H9 (cell line): ENCODE measurements around the gene ZFP69B. TPM values are rescaled to one million over a fixed set of nuclear protein-coding genes. Genes with fewer than 3 reads are reported as not detected.

Experiments
- DNase-seq: peaks from one replicate; pipeline ENCODE4 v3.0.0-alpha.2; 2017
- H2AFZ ChIP-seq: one replicate; pipeline ENCODE4 v1.6.1; 2013; ENCODE audit warnings: mild to moderate bottlenecking, low read length, control low read depth, moderate library complexity
- H2AK5ac ChIP-seq: 2 replicates; pipeline ENCODE4 v1.6.1; 2013; ENCODE audit warnings: low read length, control low read depth, mixed read lengths; ENCODE audit not compliant: insufficient read length
- H2BK120ac ChIP-seq: one replicate; pipeline ENCODE4 v1.6.1; 2013; ENCODE audit warnings: low read depth, mild to moderate bottlenecking, low read length, control low read depth, inconsistent platforms; ENCODE audit not compliant: poor library complexity, severe bottlenecking
- H2BK12ac ChIP-seq: 2 replicates; pipeline ENCODE4 v1.6.1; 2013; ENCODE audit warnings: low read length, control low read depth, mixed read lengths, low read depth; ENCODE audit not compliant: insufficient read length
- H2BK15ac ChIP-seq: 2 replicates; pipeline ENCODE4 v1.6.1; 2013; ENCODE audit warnings: low read depth, low read length, control low read depth
- H2BK20ac ChIP-seq: one replicate; pipeline ENCODE4 v1.6.1; 2013; ENCODE audit warnings: low read depth, mild to moderate bottlenecking, low read length, control low read depth, inconsistent platforms; ENCODE audit not compliant: poor library complexity, severe bottlenecking
- H2BK5ac ChIP-seq: 2 replicates; pipeline ENCODE4 v1.6.1; 2013; ENCODE audit warnings: low read length, control low read depth, mixed read lengths; ENCODE audit not compliant: insufficient read length
- H3K14ac ChIP-seq: 2 replicates; pipeline ENCODE4 v1.6.1; 2013; ENCODE audit warnings: low read length, control low read depth; ENCODE audit not compliant: insufficient read depth
- H3K18ac ChIP-seq: 2 replicates; pipeline ENCODE4 v1.6.1; 2013; ENCODE audit warnings: low read depth, mild to moderate bottlenecking, mixed read lengths, low read length, control low read depth; ENCODE audit not compliant: insufficient read length
- H3K23ac ChIP-seq: 2 replicates; pipeline ENCODE4 v1.6.1; 2013; ENCODE audit warnings: low read length, control low read depth, mixed read lengths, low read depth; ENCODE audit not compliant: insufficient read length
- H3K23me2 ChIP-seq: 2 replicates; pipeline ENCODE4 v1.6.1; 2013; ENCODE audit warnings: low read depth, mild to moderate bottlenecking, mixed read lengths, low read length, control low read depth; ENCODE audit not compliant: insufficient read length, poor library complexity, severe bottlenecking
- H3K27ac ChIP-seq: 2 replicates; pipeline ENCODE4 v1.5.1; 2013; ENCODE audit warnings: low read length, control low read depth, mixed read lengths, low read depth; ENCODE audit not compliant: insufficient read length
- H3K27me3 ChIP-seq: 2 replicates; pipeline ENCODE4 v1.6.1; 2013; ENCODE audit warnings: low read length, control low read depth, inconsistent platforms; ENCODE audit not compliant: insufficient read depth
- H3K4ac ChIP-seq: 2 replicates; pipeline ENCODE4 v1.6.1; 2013; ENCODE audit warnings: low read depth, mild to moderate bottlenecking, control low read depth, inconsistent platforms, low read length, moderate library complexity
- H3K4me1 ChIP-seq: 2 replicates; pipeline ENCODE4 v1.6.1; 2013; ENCODE audit warnings: low read length, control low read depth, inconsistent platforms; ENCODE audit not compliant: insufficient read depth
- H3K4me2 ChIP-seq: 2 replicates; pipeline ENCODE4 v1.6.1; 2013; ENCODE audit warnings: low read length, control low read depth, mixed read lengths; ENCODE audit not compliant: insufficient read length, insufficient read depth
- H3K56ac ChIP-seq: 2 replicates; pipeline ENCODE4 v1.6.1; 2013; ENCODE audit warnings: low read depth, mild to moderate bottlenecking, mixed read lengths, low read length, control low read depth; ENCODE audit not compliant: insufficient read length
- H3K79me1 ChIP-seq: 2 replicates; pipeline ENCODE4 v1.6.1; 2013; ENCODE audit warnings: low read depth, mild to moderate bottlenecking, moderate library complexity, low read length, control low read depth, inconsistent platforms; ENCODE audit not compliant: insufficient read depth, poor library complexity, severe bottlenecking
- H3K79me2 ChIP-seq: 2 replicates; pipeline ENCODE4 v1.6.1; 2013; ENCODE audit warnings: low read length, control low read depth, inconsistent platforms; ENCODE audit not compliant: insufficient read depth
- H3K9ac ChIP-seq: 2 replicates; pipeline ENCODE4 v1.6.1; 2013; ENCODE audit warnings: low read length, control low read depth, mixed read lengths; ENCODE audit not compliant: insufficient read length; ENCODE audit errors: extremely low read depth
- H3K9me3 ChIP-seq: one replicate; pipeline ENCODE4 v1.6.1; 2013; ENCODE audit warnings: low read depth, low read length, inconsistent platforms; ENCODE audit not compliant: control insufficient read depth
- H3T11ph ChIP-seq: one replicate; pipeline ENCODE4 v1.6.1; 2013; ENCODE audit warnings: mild to moderate bottlenecking, low read length, control low read depth, inconsistent platforms
- H4K20me1 ChIP-seq: one replicate; pipeline ENCODE4 v1.6.1; 2013; ENCODE audit not compliant: control insufficient read depth, insufficient read length, insufficient read depth
- H4K5ac ChIP-seq: 2 replicates; pipeline ENCODE4 v1.6.1; 2013; ENCODE audit warnings: low read depth, mild to moderate bottlenecking, mixed read lengths, low read length, control low read depth; ENCODE audit not compliant: insufficient read length
- H4K8ac ChIP-seq: replicated peaks from 2 replicates; pipeline ENCODE4 v1.6.1; 2013; ENCODE audit warnings: low read length, control low read depth, mixed read lengths, low read depth; ENCODE audit not compliant: insufficient read length
- H4K91ac ChIP-seq: 2 replicates; pipeline ENCODE4 v1.6.1; 2013; ENCODE audit warnings: low read depth, mild to moderate bottlenecking, moderate library complexity, mixed read lengths, low read length, control low read depth; ENCODE audit not compliant: insufficient read length
- H3K27ac Mint-ChIP-seq, 3 experiments: 2 replicates in 2 of 3; 3 replicates in 1 of 3; pipeline ENCODE4 v1.8.0; 2020 to 2021; ENCODE audit warnings: mixed read lengths in 3 of 3, mild to moderate bottlenecking in 1 of 3, moderate library complexity in 1 of 3
- H3K27me3 Mint-ChIP-seq: 2 replicates; pipeline ENCODE4 v1.8.0; 2021; ENCODE audit warnings: low read depth, mild to moderate bottlenecking, moderate library complexity, mixed read lengths
- H3K36me3 Mint-ChIP-seq, 3 experiments: 2 replicates in 2 of 3; 3 replicates in 1 of 3; pipeline ENCODE4 v1.8.0; 2020 to 2021; ENCODE audit warnings: low read depth in 3 of 3, mixed read lengths in 3 of 3; ENCODE audit not compliant: insufficient read depth in 1 of 3
- H3K4me1 Mint-ChIP-seq, 2 experiments: 2 replicates each; pipeline ENCODE4 v1.8.0; 2020; ENCODE audit warnings: mixed read lengths in 2 of 2
- H3K4me3 Mint-ChIP-seq, 2 experiments: 2 replicates in 1 of 2; 3 replicates in 1 of 2; pipeline ENCODE4 v1.8.0; 2020 to 2021; ENCODE audit warnings: mild to moderate bottlenecking in 2 of 2, mixed read lengths in 2 of 2, moderate library complexity in 1 of 2
- H3K9me3 Mint-ChIP-seq, 2 experiments: 2 replicates in 1 of 2; 3 replicates in 1 of 2; pipeline ENCODE4 v1.8.0; 2020; ENCODE audit warnings: mild to moderate bottlenecking in 2 of 2, mixed read lengths in 2 of 2, moderate library complexity in 1 of 2
- WGBS: extraction: QIAGEN DNeasy Blood & Tissue Kit; methylation state at CpG from one replicate; pipeline ENCODE4 v1.1.7; 2013; ENCODE audit warnings: missing lambda C conversion rate, low lambda C conversion rate, mixed read lengths; ENCODE audit not compliant: insufficient read length; ENCODE audit errors: extremely low coverage; 5-methylcytosine and 5-hydroxymethylcytosine counted together
- total RNA-seq: library from RNA; stranded (reverse); gene quantifications from 2 replicates; pipeline ENCODE4 v1.2.1, GENCODE V29; 2021
- TF ChIP-seq, protein P1 (sequence below): fragments of 200-600 bp; sonication (generic); conservative IDR thresholded peaks from 3 replicates; pipeline ENCODE4 v1.8.0; 2021; ENCODE audit warnings: antibody characterized with exemption, mild to moderate bottlenecking

ZFP69B gene
- total RNA-seq, 1 experiment from 2014 or later, result 16.2 TPM

DNA sequence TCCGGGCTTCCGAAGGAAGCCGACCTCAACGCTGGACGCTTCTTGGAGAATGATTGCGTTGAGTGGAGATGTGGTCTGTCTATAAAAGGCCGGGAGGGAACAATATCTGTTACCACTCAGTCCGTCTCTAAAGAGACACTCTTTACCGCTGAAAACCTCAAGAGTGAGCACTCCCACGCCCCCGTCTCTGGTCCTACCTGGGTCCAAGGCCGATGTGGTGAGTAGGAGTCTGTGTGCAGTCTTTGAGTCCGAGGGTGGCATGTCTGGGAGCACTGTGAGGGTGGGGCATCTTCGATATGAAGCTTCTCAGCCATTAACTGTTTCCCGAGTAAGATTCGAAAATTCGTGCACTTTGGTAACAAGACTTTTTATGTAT is 27.4 kb downstream of the ZFP69B start:
- Histone ChIP-seq H3K4ac (no peak overlapping the region), H3K23me2 (peaks cover 4% of the 10 kb centered on the region), H3K56ac (no peak overlapping the region), H2BK15ac (no peak overlapping the region), H3K4me2 (peak overlapping the region; percentile 86), H3K23ac (no peak overlapping the region), H3K9me3 (peaks cover 6% of the 10 kb centered on the region), H3K18ac (no peak overlapping the region), H4K20me1 (no peaks in the 10 kb centered on the region), H3K4me1 (no peaks in the 10 kb centered on the region), H4K8ac (no peak overlapping the region), H4K91ac (no peak overlapping the region), H2BK12ac (no peak overlapping the region), H3K14ac (no peak overlapping the region), H3K79me1 (no peaks in the 10 kb centered on the region), H3K27me3 (no peaks in the 10 kb centered on the region), H2AFZ (peak overlapping the region; percentile 54), H3K9ac (peak overlapping the region; percentile 32), H2AK5ac (no peak overlapping the region), H2BK20ac (no peak overlapping the region), H2BK120ac (no peak overlapping the region), H3K27ac (no peak overlapping the region), H2BK5ac (no peak overlapping the region), H3K79me2 (no peaks in the 10 kb centered on the region), H4K5ac (no peak overlapping the region), H3T11ph (no peak overlapping the region)
- Mint-ChIP-seq H3K27ac (no peak overlapping the region; a peak in 1 of 7 replicates), H3K4me1 (peaks cover 10 to 11% of the 10 kb centered on the region in 2 experiments), H3K9me3 (peaks cover 18 to 30% of the 10 kb centered on the region in 2 experiments), H3K4me3 (peak overlapping the region; percentile 81 to 87), H3K36me3 (peaks cover 16 to 22% (median 16%) of the 10 kb centered on the region in 3 experiments), H3K27me3 (no peaks in the 10 kb centered on the region; the same call in 1 of the 2 replicates)
- TF ChIP-seq, protein P1, sequence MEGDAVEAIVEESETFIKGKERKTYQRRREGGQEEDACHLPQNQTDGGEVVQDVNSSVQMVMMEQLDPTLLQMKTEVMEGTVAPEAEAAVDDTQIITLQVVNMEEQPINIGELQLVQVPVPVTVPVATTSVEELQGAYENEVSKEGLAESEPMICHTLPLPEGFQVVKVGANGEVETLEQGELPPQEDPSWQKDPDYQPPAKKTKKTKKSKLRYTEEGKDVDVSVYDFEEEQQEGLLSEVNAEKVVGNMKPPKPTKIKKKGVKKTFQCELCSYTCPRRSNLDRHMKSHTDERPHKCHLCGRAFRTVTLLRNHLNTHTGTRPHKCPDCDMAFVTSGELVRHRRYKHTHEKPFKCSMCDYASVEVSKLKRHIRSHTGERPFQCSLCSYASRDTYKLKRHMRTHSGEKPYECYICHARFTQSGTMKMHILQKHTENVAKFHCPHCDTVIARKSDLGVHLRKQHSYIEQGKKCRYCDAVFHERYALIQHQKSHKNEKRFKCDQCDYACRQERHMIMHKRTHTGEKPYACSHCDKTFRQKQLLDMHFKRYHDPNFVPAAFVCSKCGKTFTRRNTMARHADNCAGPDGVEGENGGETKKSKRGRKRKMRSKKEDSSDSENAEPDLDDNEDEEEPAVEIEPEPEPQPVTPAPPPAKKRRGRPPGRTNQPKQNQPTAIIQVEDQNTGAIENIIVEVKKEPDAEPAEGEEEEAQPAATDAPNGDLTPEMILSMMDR, result no peak
- no CpG with 5 or more reads among the region's 17 CpGs for WGBS
- no peak for DNase-seq
